SK-N-SH (cell line): ENCODE data around the gene ECPAS.

Source experiments
- ELF1 ChIP-seq: IDR thresholded peaks from 2 replicates; pipeline ENCODE4 v1.4.0; 2012
- EP300 ChIP-seq, 2 experiments: IDR thresholded peaks; 2 replicates each; pipeline versions ENCODE4 v1.4.0 to v1.6.1; 2012; ENCODE audit warnings: borderline replicate concordance in 1 of 2, low read depth in 1 of 2, low read length in 1 of 2
- EZH2phosphoT487 ChIP-seq: fragments of 200-600 bp; sonication (generic); IDR thresholded peaks from 2 replicates; pipeline ENCODE4 v1.6.1; 2017; ENCODE audit warnings: low read depth, mixed run types, mild to moderate bottlenecking, antibody characterized with exemption, moderate library complexity, borderline replicate concordance
- GABPA ChIP-seq: IDR thresholded peaks from 2 replicates; pipeline ENCODE4 v1.4.0; 2012; ENCODE audit warnings: low read depth, mild to moderate bottlenecking
- POLR2AphosphoS5 ChIP-seq: IDR thresholded peaks from 2 replicates; pipeline ENCODE4 v1.6.1; 2012; ENCODE audit warnings: low read depth, low read length
- RFX5 ChIP-seq: IDR thresholded peaks from 2 replicates; pipeline ENCODE4 v1.6.1; 2012; ENCODE audit warnings: mild to moderate bottlenecking, improper control_type of control experiment, low read length
- RXRA ChIP-seq: IDR thresholded peaks from 2 replicates; pipeline ENCODE4 v1.4.0; 2012; ENCODE audit warnings: low read depth, mild to moderate bottlenecking, borderline replicate concordance
- TAF1 ChIP-seq: IDR thresholded peaks from 2 replicates; pipeline ENCODE4 v1.6.1; 2012; ENCODE audit warnings: low read depth, mild to moderate bottlenecking, low read length, moderate library complexity, borderline replicate concordance
- TF ChIP-seq, protein P1 (sequence below): IDR thresholded peaks from 2 replicates; pipeline ENCODE4 v1.4.0; 2012; ENCODE audit warnings: low read depth
- TF ChIP-seq, protein P2 (sequence below): fragments of 200-600 bp; sonication (generic); IDR thresholded peaks from 2 replicates; pipeline ENCODE4 v1.6.1; 2017; ENCODE audit warnings: antibody characterized with exemption, mild to moderate bottlenecking, moderate library complexity
- TF ChIP-seq, protein P3 (sequence below): IDR thresholded peaks from 2 replicates; pipeline ENCODE4 v1.4.0; 2012; ENCODE audit warnings: low read depth, borderline replicate concordance

DNA sequence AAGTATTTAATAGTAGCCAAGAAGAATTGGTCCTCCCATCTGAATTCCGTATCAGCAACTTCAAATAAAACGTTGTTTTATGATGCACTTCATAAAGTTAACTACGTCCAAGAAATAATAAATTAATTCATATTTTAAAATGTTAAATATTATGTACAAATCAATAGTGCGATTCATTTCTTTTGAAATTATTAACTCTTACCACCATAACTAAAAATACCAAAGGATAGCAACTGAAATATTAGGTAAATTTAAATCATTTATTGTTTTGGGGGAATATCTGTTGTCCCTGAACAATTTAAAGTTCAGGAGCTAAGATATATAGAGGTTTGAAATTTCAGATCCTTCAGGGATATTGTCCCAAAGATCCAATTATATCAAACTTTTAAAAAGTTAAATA, 154.1 kb downstream of the ECPAS start, which contains the start of gene OR2K2:
- TF ChIP-seq, protein P1, sequence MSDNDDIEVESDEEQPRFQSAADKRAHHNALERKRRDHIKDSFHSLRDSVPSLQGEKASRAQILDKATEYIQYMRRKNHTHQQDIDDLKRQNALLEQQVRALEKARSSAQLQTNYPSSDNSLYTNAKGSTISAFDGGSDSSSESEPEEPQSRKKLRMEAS = no peak
- TF ChIP-seq RXRA (no peak), EP300 (IDR thresholded peaks at IDR 0.05; ENCODE audit: borderline replicate concordance in 1 of 2, low read depth in 1 of 2, low read length in 1 of 2) (no peak), RFX5 (no peak), TAF1 (no peak), POLR2AphosphoS5 (no peak), ELF1 (no peak), GABPA (no peak), EZH2phosphoT487 (no peak)
- TF ChIP-seq, protein P2, sequence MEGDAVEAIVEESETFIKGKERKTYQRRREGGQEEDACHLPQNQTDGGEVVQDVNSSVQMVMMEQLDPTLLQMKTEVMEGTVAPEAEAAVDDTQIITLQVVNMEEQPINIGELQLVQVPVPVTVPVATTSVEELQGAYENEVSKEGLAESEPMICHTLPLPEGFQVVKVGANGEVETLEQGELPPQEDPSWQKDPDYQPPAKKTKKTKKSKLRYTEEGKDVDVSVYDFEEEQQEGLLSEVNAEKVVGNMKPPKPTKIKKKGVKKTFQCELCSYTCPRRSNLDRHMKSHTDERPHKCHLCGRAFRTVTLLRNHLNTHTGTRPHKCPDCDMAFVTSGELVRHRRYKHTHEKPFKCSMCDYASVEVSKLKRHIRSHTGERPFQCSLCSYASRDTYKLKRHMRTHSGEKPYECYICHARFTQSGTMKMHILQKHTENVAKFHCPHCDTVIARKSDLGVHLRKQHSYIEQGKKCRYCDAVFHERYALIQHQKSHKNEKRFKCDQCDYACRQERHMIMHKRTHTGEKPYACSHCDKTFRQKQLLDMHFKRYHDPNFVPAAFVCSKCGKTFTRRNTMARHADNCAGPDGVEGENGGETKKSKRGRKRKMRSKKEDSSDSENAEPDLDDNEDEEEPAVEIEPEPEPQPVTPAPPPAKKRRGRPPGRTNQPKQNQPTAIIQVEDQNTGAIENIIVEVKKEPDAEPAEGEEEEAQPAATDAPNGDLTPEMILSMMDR = no peak
- TF ChIP-seq, protein P3, sequence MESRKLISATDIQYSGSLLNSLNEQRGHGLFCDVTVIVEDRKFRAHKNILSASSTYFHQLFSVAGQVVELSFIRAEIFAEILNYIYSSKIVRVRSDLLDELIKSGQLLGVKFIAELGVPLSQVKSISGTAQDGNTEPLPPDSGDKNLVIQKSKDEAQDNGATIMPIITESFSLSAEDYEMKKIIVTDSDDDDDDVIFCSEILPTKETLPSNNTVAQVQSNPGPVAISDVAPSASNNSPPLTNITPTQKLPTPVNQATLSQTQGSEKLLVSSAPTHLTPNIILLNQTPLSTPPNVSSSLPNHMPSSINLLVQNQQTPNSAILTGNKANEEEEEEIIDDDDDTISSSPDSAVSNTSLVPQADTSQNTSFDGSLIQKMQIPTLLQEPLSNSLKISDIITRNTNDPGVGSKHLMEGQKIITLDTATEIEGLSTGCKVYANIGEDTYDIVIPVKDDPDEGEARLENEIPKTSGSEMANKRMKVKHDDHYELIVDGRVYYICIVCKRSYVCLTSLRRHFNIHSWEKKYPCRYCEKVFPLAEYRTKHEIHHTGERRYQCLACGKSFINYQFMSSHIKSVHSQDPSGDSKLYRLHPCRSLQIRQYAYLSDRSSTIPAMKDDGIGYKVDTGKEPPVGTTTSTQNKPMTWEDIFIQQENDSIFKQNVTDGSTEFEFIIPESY = no peak
